HepG2 (cell line): ENCODE measurements around the gene ENAH. TPM values are rescaled to one million over a fixed set of nuclear protein-coding genes. Genes with fewer than 3 reads are reported as not detected.

Experiments
- ATAC-seq: fragments of 200-7000 bp; cut with Tn5 transposase; 3 replicates; pipeline ENCODE4 v1.9.1; 2020; ENCODE audit warnings: mild to moderate bottlenecking, moderate library complexity
- BruUV-seq: library from RNA; stranded (reverse); fragments of 400-500 nt; replicated peaks from 2 replicates; lab custom pipeline; 2021; lab: Mats Ljungman, UMichigan
- CTCF ChIA-PET: fragments of 300-600 bp; formaldehyde crosslinking; extraction: SDS; loops from one replicate; lab custom pipeline; 2021; ENCODE audit warnings: low total read pairs, inconsistent platforms, low intra/inter-chr PET ratio; lab: Yijun Ruan, JAX
- POLR2A ChIA-PET: fragments of 350-600 bp; sonication (Branson Sonifier 250); formaldehyde crosslinking; loops from one replicate; lab custom pipeline; 2020; ENCODE audit warnings: antibody characterized with exemption, inconsistent platforms; lab: Yijun Ruan, JAX
- DNase-seq: peaks from one replicate; pipeline ENCODE4 v3.0.0-alpha.2; 2015; ENCODE audit warnings: low spot score
- FAIRE-seq: peaks from 3 replicates; lab custom pipeline; 2011; peaks lifted over from hg19 to GRCh38; lab: Jason Lieb, UNC
- H2AFZ ChIP-seq: one replicate; pipeline ENCODE4 v1.6.1; 2011; ENCODE audit warnings: low read length, inconsistent platforms
- H3K27ac ChIP-seq: fragments of 300-600 bp; 3 replicates; pipeline ENCODE4 v1.8.0; 2011; ENCODE audit warnings: mixed run types, mild to moderate bottlenecking, mixed read lengths, low read length, inconsistent platforms; ENCODE audit not compliant: insufficient read depth; ENCODE audit errors: extremely low read length
- H3K27me3 ChIP-seq, 2 experiments: fragments of 200-600 bp in 1 of 2; 2 replicates in 1 of 2; 3 replicates in 1 of 2; pipeline versions ENCODE4 v1.6.0 to v1.8.0; 2011; ENCODE audit warnings: low read length in 2 of 2, mild to moderate bottlenecking in 2 of 2, moderate library complexity in 2 of 2, inconsistent platforms in 1 of 2; ENCODE audit not compliant: insufficient read depth in 2 of 2, control insufficient read depth in 1 of 2
- H3K36me3 ChIP-seq, 2 experiments: fragments of 200-600 bp in 1 of 2; replicated peaks in 1 of 2; 2 replicates in 1 of 2; 3 replicates in 1 of 2; pipeline versions ENCODE4 v1.5.1 to v1.8.0; 2011; ENCODE audit warnings: low read length in 2 of 2, inconsistent platforms in 1 of 2; ENCODE audit not compliant: insufficient read depth in 2 of 2, control insufficient read depth in 1 of 2
- H3K4me1 ChIP-seq: 2 replicates; pipeline ENCODE4 v1.5.1; 2012; ENCODE audit warnings: low read length, inconsistent platforms; ENCODE audit not compliant: insufficient read depth
- H3K4me2 ChIP-seq: 2 replicates; pipeline ENCODE4 v1.6.0; 2011; ENCODE audit warnings: low read depth, low read length, inconsistent platforms
- H3K4me3 ChIP-seq, 3 experiments: fragments of 200-600 bp in 1 of 3; sonication (generic), shearing (Covaris generic) in 1 of 3; replicated peaks in 1 of 3; 2 replicates each; pipeline ENCODE4 v1.5.1; 2011 to 2016; ENCODE audit warnings: low read length in 3 of 3, inconsistent platforms in 2 of 3, low read depth in 2 of 3, mild to moderate bottlenecking in 2 of 3, control low read depth in 1 of 3, mixed read lengths in 1 of 3; ENCODE audit not compliant: insufficient read depth in 1 of 3
- H3K79me2 ChIP-seq: one replicate; pipeline ENCODE4 v1.6.1; 2011; ENCODE audit warnings: low read length, inconsistent platforms; ENCODE audit not compliant: insufficient read depth
- H3K9ac ChIP-seq: 2 replicates; pipeline ENCODE4 v1.6.0; 2011; ENCODE audit warnings: mild to moderate bottlenecking, low read depth, low read length, inconsistent platforms; ENCODE audit not compliant: insufficient read depth
- H3K9me3 ChIP-seq: 2 replicates; pipeline ENCODE4 v1.5.1; 2012; ENCODE audit warnings: mild to moderate bottlenecking, low read length
- H4K20me1 ChIP-seq: 2 replicates; pipeline ENCODE4 v1.6.0; 2011; ENCODE audit warnings: inconsistent platforms, mild to moderate bottlenecking, low read length, moderate library complexity; ENCODE audit not compliant: insufficient read depth
- CERS6 ChIP-seq: sonication (generic); formaldehyde crosslinking; IDR thresholded peaks from 2 replicates; pipeline ENCODE4 v1.5.0; 2020; ENCODE audit warnings: missing genetic modification reagents
- ELF3 ChIP-seq: IDR thresholded peaks from 2 replicates; pipeline ENCODE4 v1.6.1; 2016; ENCODE audit warnings: missing genetic modification reagents, missing compliant biosample characterization
- FOXO1 ChIP-seq: sonication (generic); formaldehyde crosslinking; IDR thresholded peaks from 2 replicates; pipeline ENCODE4 v1.4.0; 2020; ENCODE audit warnings: missing genetic modification reagents
- HMGXB3 ChIP-seq: sonication (generic); formaldehyde crosslinking; IDR thresholded peaks from 2 replicates; pipeline ENCODE4 v1.4.0; 2020; ENCODE audit warnings: missing genetic modification reagents, borderline replicate concordance
- HOXA5 ChIP-seq: sonication (generic); formaldehyde crosslinking; IDR thresholded peaks from 2 replicates; pipeline ENCODE4 v1.4.0; 2020; ENCODE audit warnings: missing genetic modification reagents
- JUN ChIP-seq: sonication (generic); formaldehyde crosslinking; IDR thresholded peaks from 2 replicates; pipeline ENCODE4 v1.4.0; 2020; ENCODE audit warnings: mild to moderate bottlenecking, missing genetic modification reagents
- MAFK ChIP-seq, 2 experiments: IDR thresholded peaks in 1 of 2; conservative IDR thresholded peaks in 1 of 2; 2 replicates each; pipeline ENCODE4 v1.6.1; 2011; ENCODE audit warnings: improper control_type of control experiment in 2 of 2, low read length in 2 of 2
- MATR3 ChIP-seq: sonication (generic); formaldehyde crosslinking; IDR thresholded peaks from 2 replicates; pipeline ENCODE4 v1.4.0; 2020; ENCODE audit warnings: missing genetic modification reagents
- TSC22D2 ChIP-seq: sonication (generic); formaldehyde crosslinking; IDR thresholded peaks from 2 replicates; pipeline ENCODE4 v1.5.1; 2020; ENCODE audit warnings: missing genetic modification reagents, mild to moderate bottlenecking, borderline replicate concordance
- ZNF260 ChIP-seq: sonication (generic); formaldehyde crosslinking; IDR thresholded peaks from 2 replicates; pipeline ENCODE4 v1.4.0; 2020; ENCODE audit warnings: missing genetic modification reagents, low read depth, mild to moderate bottlenecking, borderline replicate concordance
- ZNF607 ChIP-seq: sonication (generic); formaldehyde crosslinking; IDR thresholded peaks from 2 replicates; pipeline ENCODE4 v1.5.1; 2020; ENCODE audit warnings: missing genetic modification reagents, mild to moderate bottlenecking, borderline replicate concordance
- ZNF652 ChIP-seq: IDR thresholded peaks from 2 replicates; pipeline ENCODE4 v1.6.1; 2016; ENCODE audit warnings: low read depth, borderline replicate concordance
- ZNF839 ChIP-seq: sonication (generic); formaldehyde crosslinking; IDR thresholded peaks from 2 replicates; pipeline ENCODE4 v1.4.0; 2020; ENCODE audit warnings: missing genetic modification reagents, mild to moderate bottlenecking, borderline replicate concordance
- WGBS: methylation state at CpG from one replicate; pipeline ENCODE4 v1.1.6; 2017; ENCODE audit warnings: low lambda C conversion rate; 5-methylcytosine and 5-hydroxymethylcytosine counted together
- in situ Hi-C: cut with HindIII; loops from 2 replicates; pipeline ENCODE4 v1.10.0; 2017; ENCODE audit warnings: low pct_unique_long_range_greater_than_20kb; ENCODE audit not compliant: extremely low pct_ligation_motif_present
- intact Hi-C: fragments of 100-400 bp; cut with micrococcal nuclease; formaldehyde crosslinking; loops from one replicate; pipeline ENCODE4 v1.10.0; 2022; ENCODE audit not compliant: unreplicated experiment
- polyA plus RNA-seq, 8 experiments: library from polyadenylated mRNA; depleted of rRNA in 3 of 8; stranded (reverse) in 7 of 8; unstranded in 1 of 8; fragments of >200 nt; fragmentation: Illumina TruSeq in 4 of 8; extraction: Trizol in 4 of 8; gene quantifications; 2 replicates each; pipeline versions ENCODE4 v1.2.1 to v1.2.3, GENCODE V29; 2011 to 2016; ENCODE audit warnings: low read depth in 4 of 8, missing spikeins in 1 of 8, mixed read lengths in 1 of 8; ENCODE audit not compliant: insufficient read depth in 1 of 8
- total RNA-seq, 5 experiments: library from RNA; depleted of rRNA; stranded (reverse); fragments of >200 nt; fragmentation: Illumina TruSeq; extraction: Trizol; gene quantifications; 2 replicates each; pipeline ENCODE4 v1.2.3, GENCODE V29; 2016; ENCODE audit warnings: low read depth in 1 of 5

Gene ENAH
- total and polyA plus RNA-seq, 2 of the 13 experiments (the other 11 are each of a cell fraction or from before 2014, with no cell fraction given): 22.1 to 58.3 TPM

GRCh38 chr1:225532240-225532944 lies 120.5 kb downstream of the ENAH start:
- ChIA-PET CTCF (no interaction called here), POLR2A (no interaction called here)
- Histone ChIP-seq H3K4me3 (no peak overlapping the region), H3K36me3 (peaks cover 1 to 25% of the 10 kb centered on the region in 2 experiments; a peak in 4 of 5 replicates), H3K4me1 (no peaks in the 10 kb centered on the region), H3K9ac (no peak overlapping the region), H3K27ac (no peak overlapping the region), H3K9me3 (no peaks in the 10 kb centered on the region), H4K20me1 (0 out of 2 replicates have a peak, but pooled peaks cover 2% of the 10 kb centered on the region), H3K79me2 (no peaks in the 10 kb centered on the region), H3K27me3 (no peaks in the 10 kb centered on the region), H3K4me2 (no peak overlapping the region), H2AFZ (no peak overlapping the region)
- WGBS: 97% methylated on average over 2 of the region's 2 CpGs
- in situ Hi-C loops (no loop called here), intact Hi-C loops (no loop called here)
- no peak for DNase-seq
- no TSS peak for BruUV-seq
- TF ChIP-seq HOXA5 (CRISPR knock-in tag) (no peak), ZNF260 (no peak), MATR3 (no peak), MAFK (conservative IDR thresholded peaks at IDR 0.05 in 1 of 2, IDR thresholded peaks at IDR 0.05 in 1 of 2; ENCODE audit: low read length in 2 of 2) (peak; percentile 25 to 57; a peak in 2 of 4 replicates), ZNF652 (CRISPR knock-in tag) (no peak)
- ATAC-seq: no peak
- FAIRE-seq: no peak

- ATAC-seq (no peak), FAIRE-seq (no peak), DNase-seq (no peak)
- H3K79me2 ChIP-seq: no peaks in the 10 kb centered on the region
- H3K9ac ChIP-seq: no peak overlapping the region
- in situ Hi-C loops: no loop called here
- no peak overlapping the region for H3K4me2 ChIP-seq
- CTCF ChIA-PET: no interaction called here
- no peak overlapping the region for H2AFZ ChIP-seq
- H3K9me3 ChIP-seq: no peaks in the 10 kb centered on the region
- no TSS peak for BruUV-seq
- 98% methylated on average over 3 of the region's 4 CpGs for WGBS
- 0 out of 2 replicates have a peak, but pooled peaks cover 2% of the 10 kb centered on the region for H4K20me1 ChIP-seq
- H3K27ac ChIP-seq: no peak overlapping the region
- POLR2A ChIA-PET: no interaction called here
- no peak overlapping the region for H3K4me3 ChIP-seq
- H3K27me3 ChIP-seq: no peaks in the 10 kb centered on the region
- peaks cover 1 to 25% of the 10 kb centered on the region in 2 experiments; a peak in 4 of 5 replicates for H3K36me3 ChIP-seq
- no peaks in the 10 kb centered on the region for H3K4me1 ChIP-seq
- TF ChIP-seq CERS6 (CRISPR knock-in tag): no peak
- TF ChIP-seq FOXO1 (CRISPR knock-in tag): no peak
- TF ChIP-seq ELF3 (CRISPR knock-in tag): no peak
- no peak for TF ChIP-seq ZNF607
- no peak for TF ChIP-seq HMGXB3 (CRISPR knock-in tag)
- no peak for TF ChIP-seq ZNF839
- TF ChIP-seq TSC22D2 (CRISPR knock-in tag): no peak
- TF ChIP-seq JUN: no peak
- TF ChIP-seq, all 625 proteins: peak for 0
- intact Hi-C loops: no loop called here
Measured at GRCh38 chr1:225529726-225530125, 123.2 kb downstream of the ENAH start.
